Hematopoietic multipotent progenitor cell treated with erythropoietin and hydrocortisone succinate and interleukin-3 and kit ligand, for 4 days (in vitro differentiated cells): ENCODE data around the gene GLIPR1L2.

ENCODE experiments used
- DNase-seq: peaks from one replicate; pipeline ENCODE4 v3.0.0-alpha.2; 2015

The GLIPR1L2 gene

DNA sequence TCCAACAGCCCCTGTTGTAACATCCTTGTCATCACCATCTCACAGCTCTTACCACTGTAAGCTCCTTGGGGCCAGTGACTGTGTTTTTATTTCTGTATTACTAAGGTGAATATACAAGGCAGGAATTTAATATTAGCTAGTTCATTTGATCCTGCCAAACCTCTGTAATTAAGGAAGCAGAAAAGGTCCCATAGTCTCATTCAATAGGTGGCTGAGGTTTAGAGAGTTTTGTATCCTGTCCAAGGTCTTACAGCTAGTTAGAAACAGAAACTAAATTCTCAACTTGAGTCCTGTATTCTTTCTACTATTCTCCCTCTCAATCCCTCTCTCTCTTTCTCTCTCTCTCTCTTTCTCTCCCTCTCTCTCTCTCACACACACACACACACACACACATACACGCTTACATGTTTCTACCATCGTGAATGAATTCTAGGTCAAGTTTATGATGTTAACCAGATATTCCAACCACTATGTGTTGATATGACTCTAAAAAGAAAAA, 89.1 kb downstream of the GLIPR1L2 start:
- DNase-seq = no peak

- peak; percentile 80 for DNase-seq
Measured at GRCh38 chr12:75480469-75480949, 89.6 kb downstream of the GLIPR1L2 start, which contains the start of gene GLIPR1. Gene GLIPR1, plus strand, starts transcription at chr12:75480755. Its CDS starts 126 bp downstream, at chr12:75480881.

GRCh38 chr12:75481013-75481705, 90.3 kb downstream of the GLIPR1L2 start:
- peak; percentile 79 for DNase-seq

DNA sequence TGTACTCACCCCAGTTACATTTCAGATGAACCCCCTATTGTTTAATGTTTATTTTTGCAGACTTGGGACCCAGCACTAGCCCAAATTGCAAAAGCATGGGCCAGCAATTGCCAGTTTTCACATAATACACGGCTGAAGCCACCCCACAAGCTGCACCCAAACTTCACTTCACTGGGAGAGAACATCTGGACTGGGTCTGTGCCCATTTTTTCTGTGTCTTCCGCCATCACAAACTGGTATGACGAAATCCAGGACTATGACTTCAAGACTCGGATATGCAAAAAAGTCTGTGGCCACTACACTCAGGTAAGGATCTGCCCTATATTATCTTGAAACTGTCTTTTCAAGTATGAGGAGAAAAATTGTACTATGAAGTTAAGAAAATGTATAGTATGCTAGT, 90.9 kb downstream of the GLIPR1L2 start:
- DNase-seq = peak; percentile 32
